GM18951 (cell line): ENCODE measurements around the gene MRPL49.

ENCODE experiments used
- POLR2A ChIP-seq: IDR thresholded peaks from 4 replicates; pipeline ENCODE4 v1.6.1; 2011; ENCODE audit warnings: mild to moderate bottlenecking; ENCODE audit not compliant: insufficient read length, insufficient read depth; ENCODE audit errors: extremely low read depth
- in situ Hi-C: fragments of 300-500 bp; cut with MboI; formaldehyde crosslinking; loops from one replicate; pipeline ENCODE4 v1.12.0; 2022; ENCODE audit warnings: low sequenced_read_pairs, mixed read lengths, inconsistent platforms; ENCODE audit not compliant: unreplicated experiment

The MRPL49 gene

DNA sequence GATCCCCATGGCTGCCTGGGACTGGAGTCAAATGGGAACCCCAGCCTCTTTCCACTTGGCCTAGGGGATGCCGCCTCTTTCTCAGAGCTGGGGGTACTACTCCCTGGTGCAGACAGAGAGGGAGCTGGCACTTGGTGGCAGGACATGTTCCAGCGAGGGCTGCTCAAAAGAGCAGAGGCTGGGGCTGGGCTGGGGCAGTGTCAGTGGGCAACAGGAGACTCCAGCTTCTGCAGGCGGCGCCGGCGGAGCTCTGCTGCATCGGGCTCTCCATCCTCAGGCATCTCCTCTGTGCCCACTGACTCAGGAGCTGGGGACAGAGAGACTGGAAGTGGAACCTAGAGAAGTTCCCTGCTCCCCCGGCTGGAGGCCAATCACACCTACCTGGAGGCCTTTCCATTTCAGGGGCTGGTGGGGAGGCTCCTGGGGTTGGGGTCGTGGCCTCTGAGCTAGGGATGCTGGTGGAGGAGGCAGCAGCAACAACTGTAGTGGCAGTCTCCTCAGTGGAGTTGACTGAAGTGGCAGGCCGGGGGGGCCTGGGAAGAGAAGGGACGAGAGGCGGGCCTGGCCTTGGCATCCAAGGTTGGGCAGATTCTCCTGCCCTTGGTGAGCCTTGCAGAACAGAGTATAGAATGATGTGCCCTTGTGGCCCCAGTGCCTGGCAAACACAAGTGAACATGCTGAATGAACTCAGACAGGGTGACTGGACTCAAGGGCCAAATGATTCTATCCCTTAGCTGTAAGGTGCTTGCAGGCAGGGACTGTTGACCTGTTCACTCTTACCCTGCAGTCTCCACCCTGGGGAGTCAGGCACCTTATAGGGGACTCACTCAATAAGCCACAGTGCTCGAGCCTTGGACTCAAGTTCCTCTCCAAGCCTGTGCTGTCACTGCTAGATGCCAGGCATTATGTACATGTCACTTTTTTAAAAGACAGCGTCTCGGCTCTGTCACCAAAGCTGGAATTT, 6.3 kb downstream of the MRPL49 start:
- in situ Hi-C loops = no loop called here
- TF ChIP-seq POLR2A = peak; percentile 30

DNA sequence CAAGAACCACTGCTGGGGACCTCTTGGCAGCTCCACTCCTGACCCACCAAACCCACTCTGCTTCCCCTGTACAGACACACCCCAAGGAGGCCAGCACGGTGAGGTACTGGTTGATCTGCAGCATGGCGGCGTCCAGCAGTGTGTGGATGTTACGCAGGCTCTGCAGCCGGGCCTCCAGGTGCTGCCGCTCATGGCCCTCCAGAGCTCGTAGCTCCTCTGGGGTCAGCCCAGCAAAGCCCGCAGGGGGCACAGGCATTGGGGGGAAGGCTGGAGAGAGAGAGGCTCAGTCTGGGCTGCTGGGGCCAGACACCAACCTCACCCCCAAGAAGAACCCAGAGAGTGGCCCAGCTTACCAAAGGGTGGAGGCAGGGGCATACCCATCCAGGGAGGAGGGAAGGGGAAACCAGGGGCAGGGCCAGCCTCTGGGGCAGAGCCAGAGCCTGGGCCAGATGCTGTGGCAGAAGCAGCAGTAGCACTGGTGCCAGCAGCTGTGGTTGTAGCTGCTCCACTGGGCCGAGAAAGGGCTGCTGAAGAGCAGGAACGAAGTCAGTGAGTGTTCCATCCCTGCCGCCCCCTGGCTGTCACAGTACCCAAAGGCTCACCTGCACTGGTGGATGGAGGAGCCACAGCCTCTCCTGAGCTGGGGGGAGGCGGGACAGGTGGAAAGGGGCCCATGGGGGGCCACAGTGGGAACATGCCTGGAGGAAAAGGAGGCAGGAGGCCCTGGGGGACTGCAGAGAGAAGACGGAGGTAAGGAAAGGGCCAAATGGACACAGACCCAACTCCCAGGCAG, 7.7 kb downstream of the MRPL49 start:
- TF ChIP-seq POLR2A = no peak
- in situ Hi-C loops = no loop called here

DNA sequence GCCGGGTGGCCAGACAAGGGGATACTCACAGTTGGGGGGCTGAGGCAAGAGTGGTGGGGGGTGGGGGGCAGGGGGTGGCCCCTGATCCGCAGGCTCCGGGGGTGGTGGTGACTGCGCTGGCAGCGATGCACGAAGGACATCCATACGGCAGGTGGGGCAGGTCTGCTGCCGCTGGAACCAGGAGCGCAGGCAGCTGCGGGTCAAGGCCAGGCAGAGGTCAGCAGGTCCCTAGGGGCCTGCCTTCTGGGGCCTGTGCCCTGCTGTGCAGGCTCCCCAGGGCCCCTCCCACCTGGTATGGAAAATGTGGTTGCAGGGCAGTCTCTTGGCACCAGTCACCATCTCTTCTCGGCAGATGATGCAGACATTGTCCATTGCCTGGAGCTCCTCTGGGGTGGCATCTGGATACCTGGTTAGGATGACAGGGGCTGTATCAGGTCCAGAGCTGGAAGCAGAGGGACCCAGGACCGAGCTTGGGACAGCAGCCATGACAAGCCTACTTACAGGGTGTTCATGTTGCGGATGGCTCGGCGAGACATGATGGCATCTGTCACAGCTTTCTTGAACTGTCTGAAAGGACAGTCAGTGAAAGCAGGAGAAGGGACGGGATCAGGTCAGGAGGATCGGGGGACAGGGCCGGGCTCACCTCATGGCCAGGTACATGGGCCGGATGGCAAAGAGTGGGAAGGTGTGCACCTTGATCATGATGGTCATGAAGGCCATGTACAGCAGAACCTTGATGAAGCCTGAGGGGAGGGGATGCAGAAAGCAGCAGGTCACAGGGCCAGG, 8.7 kb downstream of the MRPL49 start:
- in situ Hi-C loops = no loop called here

DNA sequence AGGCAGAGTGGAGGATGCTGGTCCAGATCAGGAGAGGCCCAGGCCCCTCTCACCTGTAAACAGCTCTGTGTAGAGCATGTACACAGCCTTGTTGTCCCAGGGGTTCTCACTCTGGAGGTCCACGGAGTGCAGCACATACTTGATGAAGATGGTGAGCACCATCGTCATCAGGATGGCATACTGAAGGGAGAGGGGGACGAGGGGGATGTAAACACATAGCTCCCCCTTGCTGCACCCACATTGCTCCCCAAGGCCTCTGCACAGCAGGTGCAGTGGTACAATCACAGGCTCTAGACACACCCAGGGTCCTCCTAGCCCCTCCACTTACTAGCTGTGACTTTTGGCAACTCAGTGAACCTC, 9.3 kb downstream of the MRPL49 start:
- in situ Hi-C loops = no loop called here
- TF ChIP-seq POLR2A = no peak

More for the DNA sequence above, 8.7 kb downstream of the MRPL49 start:
- no peak for TF ChIP-seq POLR2A

DNA sequence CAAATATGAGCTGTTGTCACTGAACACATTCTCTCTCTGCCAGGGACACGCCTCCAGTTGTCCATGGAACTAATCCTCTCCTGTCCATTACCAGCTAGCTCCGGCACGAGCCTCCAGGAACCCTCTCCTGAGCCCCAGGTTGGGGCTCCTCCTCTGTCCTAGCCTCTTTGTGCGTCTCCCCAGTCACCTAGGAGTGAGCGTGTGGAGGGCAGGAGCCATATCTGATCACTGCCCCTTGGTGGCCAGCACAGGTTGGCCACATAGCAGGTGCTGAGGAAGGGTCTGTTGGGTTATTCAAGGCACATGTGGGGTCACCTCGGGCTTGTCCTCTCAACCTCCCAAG, 9.7 kb downstream of the MRPL49 start:
- in situ Hi-C loops = no loop called here
- no peak for TF ChIP-seq POLR2A

DNA sequence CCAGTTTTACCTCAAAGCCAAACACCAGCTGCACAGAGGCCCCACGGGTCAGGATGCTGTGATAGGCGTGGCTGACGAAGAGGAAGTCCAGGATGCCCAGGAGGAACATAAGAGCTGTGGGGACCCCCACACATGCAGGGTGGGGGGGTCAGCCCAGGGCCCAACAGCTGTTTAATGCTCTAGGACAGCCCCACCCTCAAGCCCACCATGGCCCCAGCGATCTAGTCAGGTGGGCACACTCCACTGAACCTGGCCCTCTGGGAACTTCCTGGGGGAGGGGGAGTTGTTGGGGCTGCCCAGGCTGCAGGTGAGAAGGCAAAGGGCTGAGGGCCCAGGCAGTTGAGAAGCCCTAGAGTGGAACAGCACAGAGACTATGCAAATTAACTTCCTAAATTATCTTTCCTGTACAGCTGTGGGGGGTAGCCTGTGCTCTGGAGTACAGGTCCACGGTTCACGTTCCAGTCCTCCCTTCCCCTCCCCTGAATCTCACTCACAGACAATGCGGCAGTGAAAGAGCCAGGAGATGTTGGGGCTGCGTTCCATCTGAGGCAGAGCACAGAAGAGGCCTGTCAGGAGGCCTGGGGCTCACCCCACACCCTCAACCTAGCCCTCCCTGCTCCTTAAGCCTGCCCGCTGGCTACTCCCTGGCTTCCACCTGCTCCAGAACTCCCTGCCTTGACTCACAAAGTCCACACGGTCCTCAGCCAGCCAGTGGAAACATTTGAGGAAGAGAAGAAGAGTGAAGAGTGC, 10.3 kb downstream of the MRPL49 start:
- peak; percentile 74 for TF ChIP-seq POLR2A
- in situ Hi-C loops = no loop called here

DNA sequence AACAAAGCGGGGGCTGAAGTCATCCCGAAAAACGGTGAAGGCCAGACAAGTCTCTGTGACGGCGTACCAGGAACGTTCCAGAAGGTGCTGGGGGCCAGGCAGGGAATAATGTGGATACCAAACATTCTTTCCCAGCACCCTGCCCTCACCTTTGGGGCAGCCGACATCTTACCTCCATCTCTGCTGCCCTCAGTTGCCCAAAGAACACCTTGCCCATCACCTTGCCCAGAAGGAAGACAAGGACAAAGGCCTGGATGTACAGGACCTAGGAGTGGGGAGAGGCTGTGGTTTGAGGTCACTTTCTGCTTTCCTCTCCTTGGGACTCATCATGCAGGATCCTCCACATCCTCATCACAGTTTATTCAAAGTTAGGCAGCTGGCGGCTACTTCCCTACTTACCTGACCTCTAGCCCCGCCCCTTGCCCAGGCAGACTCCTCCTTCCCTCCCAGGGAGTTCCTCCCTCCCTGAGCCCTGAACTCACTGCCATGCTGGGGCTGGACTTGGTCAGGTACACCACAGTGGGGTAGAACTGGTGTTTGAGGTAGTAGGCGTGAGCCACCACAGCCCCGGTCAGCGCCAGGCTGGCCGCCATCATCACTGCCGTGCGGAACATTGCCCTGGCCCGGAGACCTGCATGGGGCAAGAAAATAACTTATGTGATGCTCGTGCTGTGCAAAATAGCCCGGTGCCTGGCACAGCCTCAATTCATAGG, 11.0 kb downstream of the MRPL49 start:
- TF ChIP-seq POLR2A = peak; percentile 68
- in situ Hi-C loops = no loop called here

DNA sequence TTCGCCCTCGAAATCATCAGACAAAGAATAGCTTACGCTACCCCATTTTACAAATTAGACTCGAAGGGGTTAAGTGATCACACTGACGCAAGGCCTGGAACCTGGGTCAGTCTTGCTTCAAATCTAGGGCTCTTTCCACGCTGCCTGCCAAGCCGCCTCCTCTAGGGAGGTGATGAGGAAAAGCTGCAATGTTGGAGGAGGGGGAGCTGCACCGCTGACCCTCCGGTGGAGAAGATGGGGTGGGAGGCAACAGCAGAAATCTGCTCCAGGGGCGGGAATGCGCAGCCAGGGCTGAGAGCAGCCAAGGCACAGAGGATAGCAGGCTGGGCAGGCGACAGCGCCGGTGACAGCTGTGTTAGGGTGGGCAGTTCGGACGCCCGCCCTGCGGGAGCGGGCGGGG, 11.6 kb downstream of the MRPL49 start:
- TF ChIP-seq POLR2A = no peak
- in situ Hi-C loops = no loop called here

DNA sequence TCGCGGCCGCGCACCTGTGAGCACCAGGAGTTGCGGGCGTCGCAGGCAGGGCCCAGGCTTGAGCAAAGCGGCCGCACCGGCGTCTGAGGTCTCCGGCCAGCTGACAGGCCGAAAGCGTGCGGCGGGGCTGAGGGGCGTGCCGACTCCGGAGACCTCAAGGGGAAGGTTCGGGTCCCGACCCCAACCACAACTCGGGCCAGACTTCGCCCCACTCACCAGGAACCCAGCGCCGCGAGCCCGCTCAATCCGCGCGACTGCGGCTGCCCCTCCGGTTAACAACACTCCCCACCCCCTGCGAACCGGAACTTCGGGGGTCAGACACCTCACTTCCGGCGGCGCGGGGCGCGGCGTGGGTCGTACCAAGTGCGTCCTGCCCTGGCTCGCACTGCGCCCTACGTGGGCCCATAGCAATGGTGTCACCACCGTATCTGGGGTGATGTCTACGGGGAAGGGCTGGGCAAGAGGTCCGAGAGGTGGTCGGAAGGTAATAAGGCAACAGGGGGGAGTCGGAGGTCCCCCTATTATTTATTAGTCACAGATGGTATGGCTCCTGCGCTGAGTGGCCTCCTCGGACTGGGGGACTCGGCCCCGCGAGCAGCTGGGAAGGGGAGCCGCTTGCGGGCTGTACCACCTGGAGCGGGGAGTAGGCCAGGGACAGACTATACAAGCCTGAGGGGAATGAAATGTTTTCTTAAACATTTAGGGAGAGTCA, 12.3 kb downstream of the MRPL49 start, which contains the start of gene SYVN1:
TSS of gene SYVN1 (minus strand) at position 280 of the 712 bp plus-strand sequence. CDS start 918 bp downstream, outside the sequence.
- in situ Hi-C loops = no loop called here
- peak; percentile 84 for TF ChIP-seq POLR2A

DNA sequence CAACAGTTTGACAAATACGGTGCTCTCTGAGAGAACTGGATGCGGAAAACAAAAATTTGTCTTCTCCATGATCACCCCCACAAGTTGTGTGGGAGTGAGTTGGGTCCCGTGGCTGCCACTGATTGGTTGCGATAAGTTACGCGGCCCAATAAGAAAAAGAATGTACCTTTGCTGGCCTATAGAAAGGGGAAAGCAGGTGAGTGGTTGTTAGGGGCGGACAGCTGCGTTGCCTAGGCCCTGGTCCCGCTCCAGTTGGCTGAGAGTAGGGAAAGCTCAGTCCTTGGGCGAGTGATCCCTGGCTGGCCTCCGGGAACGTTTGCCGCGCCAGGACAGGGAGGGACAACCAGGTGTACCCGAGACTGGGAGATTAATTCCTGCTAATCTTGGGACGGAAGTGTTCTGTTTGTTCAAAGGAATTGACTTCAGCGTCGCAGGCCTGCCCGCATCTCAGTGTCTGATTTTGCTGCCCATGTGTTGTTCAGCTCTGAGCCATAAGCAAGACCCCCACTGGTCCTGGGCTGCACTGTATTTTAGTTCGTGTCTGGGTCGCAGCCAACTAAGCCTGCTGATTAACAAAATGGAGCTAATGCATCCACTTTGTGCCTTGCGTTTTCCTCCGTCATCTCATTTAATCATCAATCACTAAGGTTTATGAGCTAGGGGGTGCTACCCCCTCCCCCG, 13.0 kb downstream of the MRPL49 start:
- in situ Hi-C loops = no loop called here
- TF ChIP-seq POLR2A = peak; percentile 73
